Mesodermal cell (in vitro differentiated cells): ENCODE measurements around the gene MMP2. TPM values are rescaled to one million over a fixed set of nuclear protein-coding genes. Genes with fewer than 3 reads are reported as not detected.

Source experiments
- H3K27ac ChIP-seq: 2 replicates; pipeline ENCODE4 v1.7.0; 2013; ENCODE audit warnings: mild to moderate bottlenecking, low read depth, low read length, moderate library complexity; ENCODE audit not compliant: severe bottlenecking
- H3K36me3 ChIP-seq: 2 replicates; pipeline ENCODE4 v1.7.1; 2013; ENCODE audit warnings: mild to moderate bottlenecking, low read length, moderate library complexity; ENCODE audit not compliant: control insufficient read depth, insufficient read depth
- H3K4me1 ChIP-seq: one replicate; pipeline ENCODE4 v1.7.1; 2013; ENCODE audit warnings: mild to moderate bottlenecking, low read length; ENCODE audit not compliant: insufficient read depth, control insufficient read depth, poor library complexity, severe bottlenecking
- H3K4me3 ChIP-seq: 2 replicates; pipeline ENCODE4 v1.7.0; 2013; ENCODE audit warnings: low read length, control low read depth, mild to moderate bottlenecking; ENCODE audit not compliant: insufficient read depth, poor library complexity, severe bottlenecking; ENCODE audit errors: extremely low read depth
- H3K9me3 ChIP-seq: 2 replicates; pipeline ENCODE4 v1.7.1; 2013; ENCODE audit warnings: mild to moderate bottlenecking, low read length, moderate library complexity; ENCODE audit not compliant: control insufficient read depth
- WGBS, 2 experiments: methylation state at CpG; one replicate each; pipeline ENCODE4 v1.1.5; 2013; ENCODE audit warnings: missing lambda C conversion rate in 2 of 2; ENCODE audit not compliant: insufficient coverage in 2 of 2; 5-methylcytosine and 5-hydroxymethylcytosine counted together
- polyA plus RNA-seq, 2 experiments: library from polyadenylated mRNA; stranded (reverse); fragments of 50-300 nt; gene quantifications; one replicate each; pipeline ENCODE4 v1.2.3, GENCODE V29; 2013

The MMP2 gene
- polyA plus RNA-seq (2013, experiment 1 of 2) = 766 TPM
- polyA plus RNA-seq (2013, experiment 2 of 2) = 653 TPM

- H3K27ac ChIP-seq = peak within 1 kb of the TSS; percentile 88
- no peaks in the 10 kb centered on the region for H3K9me3 ChIP-seq
- H3K4me1 ChIP-seq = peaks cover 56% of the 10 kb centered on the region
- H3K36me3 ChIP-seq = peaks cover 29% of the 10 kb centered on the region
- 0% methylated on average over 22 to 28 of the region's 46 CpGs for WGBS, 2 experiments
- peak within 1 kb of the TSS; percentile 96 for H3K4me3 ChIP-seq
Observed at GRCh38 chr16:55478827-55479429, at the start of gene MMP2. MMP2 (plus strand) TSS chr16:55479198; CDS start chr16:55479480, 282 bp downstream.

- Histone ChIP-seq H3K36me3 (no peaks in the 10 kb centered on the region), H3K4me3 (no peak overlapping the region), H3K27ac (no peak overlapping the region), H3K4me1 (no peaks in the 10 kb centered on the region), H3K9me3 (no peaks in the 10 kb centered on the region)
- 85 to 86% methylated on average over 4 of the region's 5 CpGs for WGBS, 2 experiments
Observed at GRCh38 chr16:55433030-55433429, 46.0 kb upstream of the MMP2 start.

- H3K27ac ChIP-seq = no peak overlapping the region
Observed at GRCh38 chr16:55433535-55433934, 45.5 kb upstream of the MMP2 start.

GRCh38 chr16:55434000-55434399 is 45.0 kb upstream of the MMP2 start:
- Histone ChIP-seq H3K4me3 (no peak overlapping the region), H3K36me3 (no peaks in the 10 kb centered on the region), H3K4me1 (no peaks in the 10 kb centered on the region), H3K27ac (no peak overlapping the region), H3K9me3 (no peaks in the 10 kb centered on the region)
- 67 to 86% methylated on average over 1 to 3 of the region's 4 CpGs for WGBS, 2 experiments

More at GRCh38 chr16:55433535-55433934, 45.5 kb upstream of the MMP2 start:
- Histone ChIP-seq H3K4me1 (no peaks in the 10 kb centered on the region), H3K36me3 (no peaks in the 10 kb centered on the region), H3K9me3 (no peaks in the 10 kb centered on the region), H3K4me3 (no peak overlapping the region)
- 73 to 95% methylated on average over 4 of the region's 5 CpGs for WGBS, 2 experiments

GRCh38 chr16:55435387-55435786 is 43.6 kb upstream of the MMP2 start:
- Histone ChIP-seq H3K4me1 (no peaks in the 10 kb centered on the region), H3K4me3 (no peak overlapping the region), H3K9me3 (no peaks in the 10 kb centered on the region), H3K36me3 (no peaks in the 10 kb centered on the region), H3K27ac (no peak overlapping the region)
- WGBS, 2 experiments = 79 to 81% methylated on average over 3 to 4 of the region's 5 CpGs

GRCh38 chr16:55436587-55436986 is 42.4 kb upstream of the MMP2 start:
- H3K9me3 ChIP-seq = no peaks in the 10 kb centered on the region
- H3K27ac ChIP-seq = no peak overlapping the region
- H3K36me3 ChIP-seq = no peaks in the 10 kb centered on the region
- H3K4me3 ChIP-seq = no peak overlapping the region
- WGBS, 2 experiments = 100% methylated on average over 1 of the region's 3 CpGs
- no peaks in the 10 kb centered on the region for H3K4me1 ChIP-seq

- Histone ChIP-seq H3K4me1 (no peaks in the 10 kb centered on the region), H3K36me3 (no peaks in the 10 kb centered on the region), H3K4me3 (no peak overlapping the region), H3K27ac (no peak overlapping the region), H3K9me3 (no peaks in the 10 kb centered on the region)
- 88 to 90% methylated on average over 2 of the region's 3 CpGs for WGBS, 2 experiments
Observed at GRCh38 chr16:55437625-55438024, 41.4 kb upstream of the MMP2 start.

GRCh38 chr16:55438281-55438680 is 40.7 kb upstream of the MMP2 start:
- Histone ChIP-seq H3K4me1 (no peaks in the 10 kb centered on the region), H3K4me3 (no peak overlapping the region), H3K27ac (no peak overlapping the region), H3K36me3 (no peaks in the 10 kb centered on the region), H3K9me3 (no peaks in the 10 kb centered on the region)

- 93 to 100% methylated on average over 3 of the region's 6 CpGs for WGBS, 2 experiments
Observed at GRCh38 chr16:55439101-55439690, 39.8 kb upstream of the MMP2 start.

GRCh38 chr16:55443434-55444346 is 35.3 kb upstream of the MMP2 start:
- Histone ChIP-seq H3K36me3 (no peaks in the 10 kb centered on the region), H3K27ac (no peak overlapping the region), H3K9me3 (no peaks in the 10 kb centered on the region), H3K4me3 (no peak overlapping the region), H3K4me1 (no peaks in the 10 kb centered on the region)
- WGBS, 2 experiments = 69 to 73% methylated on average over 7 to 9 of the region's 11 CpGs

More at GRCh38 chr16:55439101-55439690, 39.8 kb upstream of the MMP2 start:
- H3K4me3 ChIP-seq = no peak overlapping the region
- H3K9me3 ChIP-seq = no peaks in the 10 kb centered on the region
- H3K4me1 ChIP-seq = no peaks in the 10 kb centered on the region
- no peaks in the 10 kb centered on the region for H3K36me3 ChIP-seq
- no peak overlapping the region for H3K27ac ChIP-seq
